Adrenal gland (tissue), 12 donors: ENCODE results near the gene HCK. TPM values are rescaled to one million over a fixed set of nuclear protein-coding genes. Genes with fewer than 3 reads are reported as not detected.
A peak's percentile ranks its signal among the peaks of the same experiment; 100 is the strongest.

ENCODE experiments used
- DNase-seq, 7 donors: peaks; one replicate each; pipeline ENCODE4 v3.0.0-alpha.2; 2019 to 2020
- H3K27ac ChIP-seq, 5 donors: fragments of 200-600 bp; sonication (generic) in 4 of 5; 1 replicate in 3 of 5; 2 replicates in 2 of 5; pipeline versions ENCODE4 v1.5.1 to v1.8.0; 2016 to 2020; ENCODE audit warnings: mild to moderate bottlenecking in 1 of 5
- H3K27me3 ChIP-seq: fragments of 200-600 bp; 2 replicates; pipeline ENCODE4 v1.8.0; 2021
- H3K36me3 ChIP-seq, 2 donors: fragments of 200-600 bp; replicated peaks in 1 of 2; 1 replicate in 1 of 2; 2 replicates in 1 of 2; pipeline versions ENCODE4 v1.5.1 to v1.8.0; 2018 to 2022
- H3K4me1 ChIP-seq, 2 donors: fragments of 200-600 bp; replicated peaks in 1 of 2; 1 replicate in 1 of 2; 2 replicates in 1 of 2; pipeline versions ENCODE4 v1.5.1 to v1.8.0; 2018 to 2021
- H3K4me3 ChIP-seq, 4 donors: fragments of 200-600 bp; sonication (generic) in 3 of 4; one replicate each; pipeline ENCODE4 v1.5.1; 2016 to 2018
- H3K9me3 ChIP-seq, 3 donors: fragments of 200-600 bp; sonication (generic) in 1 of 3; replicated peaks in 1 of 3; 1 replicate in 2 of 3; 2 replicates in 1 of 3; pipeline versions ENCODE4 v1.5.1 to v1.8.0; 2016 to 2021
- POLR2A ChIP-seq, 2 donors: fragments of 450-650 bp; IDR thresholded peaks; one replicate each; pipeline ENCODE4 v1.6.1; 2017; ENCODE audit warnings: antibody characterized with exemption in 2 of 2, mild to moderate bottlenecking in 2 of 2, moderate library complexity in 1 of 2
- WGBS, 4 donors: extraction: QIAGEN DNeasy Blood & Tissue Kit in 2 of 4; methylation state at CpG; one replicate each; pipeline versions ENCODE4 v1.1.5 to v1.1.7; 2013 to 2017; 5-methylcytosine and 5-hydroxymethylcytosine counted together
- intact Hi-C, 2 donors: fragments of 100-400 bp; cut with DNase I; formaldehyde crosslinking; loops; one replicate each; pipeline versions ENCODE4 v1.14.1 to v1.15.0; 2022 to 2023
- polyA plus RNA-seq, 3 donors: library from polyadenylated mRNA; stranded (reverse); fragments of 200-250 nt in 2 of 3; fragments of 350-450 nt in 1 of 3; fragmentation: Illumina TruSeq in 1 of 3; extraction: RNeasy Lipid Tissue Mini Kit (QIAGEN cat#74804) in 1 of 3; gene quantifications; one replicate each; pipeline ENCODE4 v1.2.3, GENCODE V29; 2013 to 2014
- small RNA-seq, 2 donors: library from RNA; depleted of rRNA; stranded (forward); fragments of <200 nt; gene quantifications; one replicate each; pipeline ENCODE3, GENCODE V24; 2016
- total RNA-seq, 9 donors: library from RNA; depleted of rRNA in 4 of 9; stranded (reverse); fragments of >200 nt in 4 of 9; fragments of 120-200 nt in 1 of 9; fragmentation: NEBNext Ultra II Directional in 1 of 9; extraction: Animal tissue kit (Norgen Biotek cat#: 25700) in 1 of 9; gene quantifications; one replicate each; pipeline versions ENCODE4 v1.1.0 to v1.2.4, GENCODE V29; 2013 to 2023
- TF ChIP-seq, protein P1 (sequence below), 6 experiments: fragments of 450-650 bp in 4 of 6; fragments of 200-600 bp in 2 of 6; sonication (generic) in 1 of 6; IDR thresholded peaks; 1 replicate in 5 of 6; 2 replicates in 1 of 6; pipeline versions ENCODE4 v1.5.1 to v1.8.0; 2016 to 2021; ENCODE audit warnings: antibody characterized with exemption in 6 of 6, mild to moderate bottlenecking in 2 of 6, moderate library complexity in 1 of 6
- donor health status: healthy with polysubstance abuse.
- donor health status: Bipolar disorder and iron deficiency.
- donor health status: DM: yes; HTN: yes; CAD: no.
- donor health status: DM: no; HTN: no; CAD: no.
- donor health status: DM: no; HTN: no; CAD: no.
- donor health status: DM: yes; HTN: yes; CAD: no.

The HCK gene
- total and polyA plus RNA-seq, 12 donors: 3.7 to 49.8 (median 17.0) TPM

DNA sequence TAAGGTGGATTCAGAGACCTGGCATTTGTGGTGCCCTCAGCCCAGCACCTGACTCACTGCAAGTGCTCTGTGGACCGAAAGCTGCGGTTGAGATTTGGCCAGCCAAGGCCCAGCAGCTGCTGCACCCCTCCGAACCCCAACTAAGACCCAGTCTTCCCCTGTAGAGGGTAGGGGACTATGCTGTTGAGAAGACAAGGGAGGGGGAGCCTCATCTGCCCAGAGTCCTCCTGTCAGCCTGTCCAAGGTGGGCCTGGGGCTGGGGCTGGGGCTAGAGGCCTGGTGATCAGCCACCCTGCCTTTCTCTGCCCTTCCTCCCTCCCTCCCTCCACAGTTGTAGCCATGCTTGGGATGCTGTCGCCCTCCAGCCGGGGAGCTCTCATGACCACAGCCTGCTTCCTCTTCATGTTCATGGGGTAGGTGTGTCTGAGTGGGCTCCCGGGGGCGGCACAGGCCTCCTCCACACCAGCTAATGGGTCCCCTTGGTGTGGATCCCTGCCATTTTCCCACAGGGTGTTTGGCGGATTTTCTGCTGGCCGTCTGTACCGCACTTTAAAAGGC, 98.3 kb downstream of the HCK start:
- 78 to 89% (median 88%) methylated on average over 2 to 10 of the region's 10 CpGs for WGBS, 4 donors
- Histone ChIP-seq H3K4me1 (peaks cover 5 to 8% of the 10 kb centered on the region in 2 donors), H3K27ac (no peak overlapping the region), H3K9me3 (no peaks in the 10 kb centered on the region), H3K27me3 (no peaks in the 10 kb centered on the region), H3K36me3 (peaks cover 0 to 71% of the 10 kb centered on the region in 2 donors), H3K4me3 (no peak overlapping the region)
- intact Hi-C loops: no loop called here
- peak in 2 of 7 donors; percentile 10 to 40 for DNase-seq
- TF ChIP-seq POLR2A (IDR thresholded peaks at IDR 0.05): no peak
- TF ChIP-seq, protein P1, sequence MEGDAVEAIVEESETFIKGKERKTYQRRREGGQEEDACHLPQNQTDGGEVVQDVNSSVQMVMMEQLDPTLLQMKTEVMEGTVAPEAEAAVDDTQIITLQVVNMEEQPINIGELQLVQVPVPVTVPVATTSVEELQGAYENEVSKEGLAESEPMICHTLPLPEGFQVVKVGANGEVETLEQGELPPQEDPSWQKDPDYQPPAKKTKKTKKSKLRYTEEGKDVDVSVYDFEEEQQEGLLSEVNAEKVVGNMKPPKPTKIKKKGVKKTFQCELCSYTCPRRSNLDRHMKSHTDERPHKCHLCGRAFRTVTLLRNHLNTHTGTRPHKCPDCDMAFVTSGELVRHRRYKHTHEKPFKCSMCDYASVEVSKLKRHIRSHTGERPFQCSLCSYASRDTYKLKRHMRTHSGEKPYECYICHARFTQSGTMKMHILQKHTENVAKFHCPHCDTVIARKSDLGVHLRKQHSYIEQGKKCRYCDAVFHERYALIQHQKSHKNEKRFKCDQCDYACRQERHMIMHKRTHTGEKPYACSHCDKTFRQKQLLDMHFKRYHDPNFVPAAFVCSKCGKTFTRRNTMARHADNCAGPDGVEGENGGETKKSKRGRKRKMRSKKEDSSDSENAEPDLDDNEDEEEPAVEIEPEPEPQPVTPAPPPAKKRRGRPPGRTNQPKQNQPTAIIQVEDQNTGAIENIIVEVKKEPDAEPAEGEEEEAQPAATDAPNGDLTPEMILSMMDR (IDR thresholded peaks at IDR 0.05): no peak

Small RNA genes within 50 kb of the gene (small RNA-seq; reads per million reads assigned to genes)
- 0.24 to 0.50 reads per million in 2 donors for gene RNA5SP481
- 0 to 0.50 reads per million in 2 donors for gene RNA5SP482

Other genes with a start within 250 kb of the HCK start
- 1 to 10 TPM in 1 of 9 donors, under 1 TPM in 1, not detected in 7; 0.11 to 1.5 TPM for gene MYLK2, start 232.9 kb upstream of the HCK start, total RNA-seq
- under 1 TPM in 1 of 3 donors, not detected in 2; 0.27 TPM for gene MYLK2, start 232.9 kb upstream of the HCK start, polyA plus RNA-seq
- gene FOXS1, start 206.6 kb upstream of the HCK start, total RNA-seq: 1 to 10 TPM in 7 of 9 donors, under 1 TPM in 2; 0.61 to 6.0 (median 1.4) TPM
- gene FOXS1, start 206.6 kb upstream of the HCK start, polyA plus RNA-seq: 1 to 10 TPM in 2 of 3 donors, under 1 TPM in 1; 0.22 to 4.1 (median 2.7) TPM
- gene DUSP15, start 181.7 kb upstream of the HCK start, total RNA-seq: 10 to 100 TPM in 2 of 9 donors, 1 to 10 TPM in 7; 2.6 to 16.1 (median 5.7) TPM
- gene DUSP15, start 181.7 kb upstream of the HCK start, polyA plus RNA-seq: 10 to 100 TPM in 2 of 3 donors, 1 to 10 TPM in 1; 2.4 to 17.6 (median 16.2) TPM
- gene TTLL9, start 181.6 kb upstream of the HCK start, total RNA-seq: under 1 TPM in 4 of 9 donors, not detected in 5; 0.14 to 0.33 (median 0.20) TPM
- gene TTLL9, start 181.6 kb upstream of the HCK start, polyA plus RNA-seq: under 1 TPM; 0.13 to 0.88 (median 0.40) TPM
- 10 to 100 TPM in 7 of 9 donors, 1 to 10 TPM in 2; 5.1 to 27.5 (median 14.4) TPM for gene PDRG1, start 100.2 kb upstream of the HCK start, total RNA-seq
- gene PDRG1, start 100.2 kb upstream of the HCK start, polyA plus RNA-seq: 10 to 100 TPM; 12.3 to 18.4 (median 14.0) TPM
- under 1 TPM in 5 of 9 donors, not detected in 4; 0.04 to 0.56 (median 0.28) TPM for gene XKR7, start 84.1 kb upstream of the HCK start, total RNA-seq
- under 1 TPM; 0.07 to 0.49 (median 0.40) TPM for gene XKR7, start 84.1 kb upstream of the HCK start, polyA plus RNA-seq
- 10 to 100 TPM in 1 of 9 donors, 1 to 10 TPM in 8; 3.8 to 28.2 (median 6.2) TPM for gene CCM2L, start 41.8 kb upstream of the HCK start, total RNA-seq
- gene CCM2L, start 41.8 kb upstream of the HCK start, polyA plus RNA-seq: 10 to 100 TPM in 2 of 3 donors, 1 to 10 TPM in 1; 2.2 to 21.3 (median 11.4) TPM
- 10 to 100 TPM; 36.0 to 61.0 (median 47.9) TPM for gene TM9SF4, start 57.5 kb downstream of the HCK start, total RNA-seq
- gene TM9SF4, start 57.5 kb downstream of the HCK start, polyA plus RNA-seq: 10 to 100 TPM; 23.2 to 47.3 (median 34.4) TPM
- gene PLAGL2, start 155.5 kb downstream of the HCK start, total RNA-seq: 1 to 10 TPM; 1.3 to 7.1 (median 5.6) TPM
- gene PLAGL2, start 155.5 kb downstream of the HCK start, polyA plus RNA-seq: 1 to 10 TPM; 2.1 to 4.1 (median 2.3) TPM
- gene POFUT1, start 155.6 kb downstream of the HCK start, total RNA-seq: 10 to 100 TPM; 23.7 to 45.5 (median 30.1) TPM
- 10 to 100 TPM in 2 of 3 donors, 1 to 10 TPM in 1; 8.5 to 27.3 (median 10.1) TPM for gene POFUT1, start 155.6 kb downstream of the HCK start, polyA plus RNA-seq
- gene KIF3B, start 225.4 kb downstream of the HCK start, total RNA-seq: 10 to 100 TPM; 22.9 to 49.4 (median 29.6) TPM
- 10 to 100 TPM in 2 of 3 donors, 1 to 10 TPM in 1; 8.4 to 62.1 (median 12.9) TPM for gene KIF3B, start 225.4 kb downstream of the HCK start, polyA plus RNA-seq